Measurements from ENCODE around the gene PHC2.
"Not testable (repeated sequence)": the region's sequence is repeated elsewhere in the genome, so short reads cannot be mapped to it uniquely, and the experiment has no call there.

PHC2 gene

GRCh38 chr1:33322109-33322508 is 108.8 kb downstream of the PHC2 start:
- in situ Hi-C loops (cut with MboI; ENCODE audit: low sequenced_read_pairs), result no loop called here

- in situ Hi-C loops (cut with MboI; ENCODE audit: low sequenced_read_pairs), result no loop called here
Measured at GRCh38 chr1:33321178-33321577, 109.7 kb downstream of the PHC2 start.

DNA sequence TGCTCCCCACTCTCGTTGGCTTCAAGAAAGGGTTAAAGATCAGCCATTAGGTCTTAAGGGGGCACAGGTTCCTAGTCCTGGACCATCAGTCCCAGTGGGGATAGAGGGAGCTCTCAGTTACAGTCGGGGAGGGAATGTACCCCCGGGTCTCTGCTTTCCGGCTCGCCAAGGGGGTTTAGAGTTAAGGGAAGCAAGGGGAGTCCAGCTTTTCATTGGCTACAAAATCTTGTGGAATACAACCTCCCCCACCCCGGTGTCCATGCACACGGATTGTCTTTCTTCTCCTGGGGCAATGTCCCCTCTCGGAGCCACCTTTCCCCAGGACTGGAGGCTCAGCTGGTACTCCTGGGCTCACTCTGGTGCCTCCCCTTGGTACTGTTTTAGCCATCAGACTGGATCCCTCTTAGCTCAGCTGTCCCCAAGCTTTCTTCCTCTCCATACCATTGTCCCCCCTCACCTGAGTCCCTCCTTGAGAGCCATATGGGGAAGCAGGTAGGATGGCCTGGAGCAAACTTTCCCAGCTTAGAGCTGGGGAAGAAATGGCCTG is 110.2 kb downstream of the PHC2 start, which contains the start of gene A3GALT2:
A3GALT2 (minus strand) TSS at position 480 of the 547 bp plus-strand sequence; CDS start at position 480, 0 bp downstream.
- in situ Hi-C loops (cut with MboI; ENCODE audit: low sequenced_read_pairs), result no loop called here

- in situ Hi-C loops (cut with MboI; ENCODE audit: low sequenced_read_pairs), result no loop called here
Measured at GRCh38 chr1:33319949-33320618, 110.8 kb downstream of the PHC2 start.

DNA sequence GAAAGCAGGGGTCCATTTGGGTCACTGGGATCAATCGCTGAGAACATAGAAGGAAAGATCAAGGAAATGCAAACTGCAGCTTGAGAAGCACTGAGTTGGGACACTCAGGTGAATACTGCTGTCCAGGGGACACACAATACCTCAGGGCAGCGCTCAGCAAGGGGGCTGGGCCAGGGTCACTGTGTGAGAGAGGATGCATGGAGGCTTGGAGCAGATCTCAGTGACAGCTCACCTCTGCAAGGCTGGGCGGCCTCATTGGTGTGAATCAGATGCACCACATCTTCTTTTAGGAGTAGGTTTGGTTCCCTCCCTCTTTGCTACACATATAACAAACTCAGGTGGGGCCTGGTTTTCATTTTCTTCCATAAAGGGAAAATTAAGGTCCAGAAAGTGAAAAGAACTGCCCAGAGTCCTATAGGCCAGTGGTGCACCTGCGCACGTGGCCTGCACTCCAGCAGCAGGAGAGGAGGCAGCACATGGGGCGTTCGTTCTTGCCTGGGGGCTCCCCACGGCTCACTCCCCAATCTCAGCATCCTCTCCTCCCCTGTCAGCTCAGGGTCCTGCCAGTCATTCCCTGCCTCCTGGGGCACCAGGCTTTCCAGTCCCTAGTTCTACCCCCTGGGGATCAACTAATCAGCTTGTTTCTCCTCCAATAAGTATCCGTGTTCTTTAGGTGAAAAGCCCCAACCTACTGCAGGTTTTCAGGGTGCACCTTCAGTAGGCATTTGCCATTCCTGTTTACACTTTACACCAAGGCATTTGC is 111.5 kb downstream of the PHC2 start:
- in situ Hi-C loops (cut with MboI; ENCODE audit: low sequenced_read_pairs), result no loop called here

GRCh38 chr1:33317946-33318345 is 112.9 kb downstream of the PHC2 start:
- in situ Hi-C loops (cut with MboI; ENCODE audit: low sequenced_read_pairs), result no loop called here

GRCh38 chr1:33317354-33317753 is 113.5 kb downstream of the PHC2 start:
- in situ Hi-C loops (cut with MboI; ENCODE audit: low sequenced_read_pairs), result no loop called here

DNA sequence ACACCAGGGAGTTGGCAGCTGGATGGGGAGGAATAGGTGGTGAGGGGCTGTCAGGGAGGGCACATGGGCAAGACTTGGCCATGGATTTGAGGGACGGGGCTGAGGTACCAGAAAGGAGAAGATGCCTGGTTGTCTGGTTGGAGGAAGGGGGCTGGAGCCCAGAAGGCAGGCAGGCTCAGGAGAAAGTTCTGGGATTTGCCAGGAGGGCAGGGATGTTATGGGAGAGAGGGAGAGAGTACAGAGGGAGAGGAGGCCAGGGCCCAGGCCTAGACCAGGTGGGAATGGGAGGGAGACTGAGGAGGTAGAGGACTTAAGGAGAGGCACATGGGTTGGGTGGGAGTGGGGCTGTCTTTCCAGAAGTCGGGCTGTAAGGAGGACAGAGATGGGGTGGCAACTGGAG is 114.3 kb downstream of the PHC2 start:
- in situ Hi-C loops (cut with MboI; ENCODE audit: low sequenced_read_pairs), result no loop called here

GRCh38 chr1:33314416-33314815 is 116.5 kb downstream of the PHC2 start:
- in situ Hi-C loops (cut with MboI; ENCODE audit: low sequenced_read_pairs), result no loop called here

- in situ Hi-C loops (cut with MboI; ENCODE audit: low sequenced_read_pairs), result no loop called here
Measured at GRCh38 chr1:33312413-33312749, 118.5 kb downstream of the PHC2 start.

DNA sequence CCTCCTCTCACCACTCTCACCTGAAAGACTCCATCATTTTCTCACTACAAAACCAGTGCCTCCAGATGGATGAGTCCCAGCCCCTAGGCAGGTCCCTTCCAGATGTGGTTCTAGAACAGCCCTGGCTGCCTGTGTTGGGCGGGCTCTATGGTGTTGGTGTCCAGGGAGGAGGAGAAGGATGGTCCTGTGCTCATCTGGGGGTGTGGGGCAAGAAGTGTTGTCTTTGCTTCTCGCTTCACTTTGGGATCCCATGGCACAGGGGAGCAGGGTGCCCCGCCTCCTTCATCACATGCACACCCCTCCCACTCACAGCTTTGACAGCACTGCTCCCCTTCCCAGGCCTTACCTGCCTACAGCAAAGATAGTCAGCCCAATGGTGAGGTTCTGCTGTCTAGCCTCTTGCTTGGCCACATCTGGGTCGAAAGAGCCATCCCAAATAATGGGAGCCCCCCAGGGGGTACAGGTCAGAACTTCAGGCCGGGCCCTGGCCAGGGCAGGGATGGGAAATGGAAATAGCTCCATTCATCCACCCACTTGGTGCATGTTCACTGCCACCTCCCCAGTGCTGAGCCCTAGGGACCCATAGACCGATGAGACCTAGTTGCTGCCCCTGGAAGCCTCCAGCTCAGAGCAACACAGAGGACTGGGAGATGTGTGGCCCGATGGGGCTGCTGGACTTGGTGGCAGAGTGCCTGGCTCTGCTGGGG is 119.0 kb downstream of the PHC2 start:
- in situ Hi-C loops (cut with MboI; ENCODE audit: low sequenced_read_pairs), result no loop called here

DNA sequence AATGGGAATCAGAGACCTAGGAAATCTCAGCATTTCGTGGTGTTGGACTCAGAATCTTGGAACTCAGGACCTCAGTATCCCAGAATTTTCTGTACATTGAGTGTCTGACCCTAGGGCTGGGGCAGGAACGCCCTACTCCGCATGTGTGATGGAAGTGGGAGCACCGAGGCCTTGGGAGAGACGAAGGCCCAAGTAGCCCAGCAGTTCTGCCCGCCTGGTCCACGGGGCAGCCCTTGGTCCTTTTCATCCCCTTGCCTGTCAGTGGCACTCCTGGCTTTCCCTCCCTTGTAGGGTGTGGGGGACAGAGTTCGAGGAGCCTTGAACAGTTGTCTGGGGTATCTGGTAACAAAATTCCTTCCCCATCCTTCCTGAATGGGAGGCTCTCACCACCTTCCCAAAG is 120.2 kb downstream of the PHC2 start:
- in situ Hi-C loops (cut with MboI; ENCODE audit: low sequenced_read_pairs), result no loop called here

GRCh38 chr1:33309351-33309750 is 121.5 kb downstream of the PHC2 start:
- in situ Hi-C loops (cut with MboI; ENCODE audit: low sequenced_read_pairs), result not testable (repeated sequence)

DNA sequence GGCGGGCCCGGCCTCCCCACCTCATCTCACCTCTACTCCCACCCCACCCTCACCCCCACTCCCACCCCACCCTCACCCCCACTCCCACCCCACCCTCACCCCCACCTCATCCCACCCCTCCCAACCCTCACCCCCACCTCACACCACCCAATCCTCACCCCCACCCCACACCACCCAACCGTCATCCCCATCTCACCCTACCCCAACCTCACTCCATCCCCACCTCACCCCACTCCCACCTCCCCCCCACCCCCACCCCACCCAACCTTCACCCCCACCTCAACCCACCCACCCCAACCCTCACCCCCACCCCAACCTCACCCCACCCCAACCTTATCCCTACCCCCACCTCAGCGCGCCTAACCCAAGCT is 123.4 kb downstream of the PHC2 start:
- in situ Hi-C loops (cut with MboI; ENCODE audit: low sequenced_read_pairs), result no loop called here

- in situ Hi-C loops (cut with MboI; ENCODE audit: low sequenced_read_pairs), result no loop called here
Measured at GRCh38 chr1:33306653-33307493, 124.0 kb downstream of the PHC2 start.

DNA sequence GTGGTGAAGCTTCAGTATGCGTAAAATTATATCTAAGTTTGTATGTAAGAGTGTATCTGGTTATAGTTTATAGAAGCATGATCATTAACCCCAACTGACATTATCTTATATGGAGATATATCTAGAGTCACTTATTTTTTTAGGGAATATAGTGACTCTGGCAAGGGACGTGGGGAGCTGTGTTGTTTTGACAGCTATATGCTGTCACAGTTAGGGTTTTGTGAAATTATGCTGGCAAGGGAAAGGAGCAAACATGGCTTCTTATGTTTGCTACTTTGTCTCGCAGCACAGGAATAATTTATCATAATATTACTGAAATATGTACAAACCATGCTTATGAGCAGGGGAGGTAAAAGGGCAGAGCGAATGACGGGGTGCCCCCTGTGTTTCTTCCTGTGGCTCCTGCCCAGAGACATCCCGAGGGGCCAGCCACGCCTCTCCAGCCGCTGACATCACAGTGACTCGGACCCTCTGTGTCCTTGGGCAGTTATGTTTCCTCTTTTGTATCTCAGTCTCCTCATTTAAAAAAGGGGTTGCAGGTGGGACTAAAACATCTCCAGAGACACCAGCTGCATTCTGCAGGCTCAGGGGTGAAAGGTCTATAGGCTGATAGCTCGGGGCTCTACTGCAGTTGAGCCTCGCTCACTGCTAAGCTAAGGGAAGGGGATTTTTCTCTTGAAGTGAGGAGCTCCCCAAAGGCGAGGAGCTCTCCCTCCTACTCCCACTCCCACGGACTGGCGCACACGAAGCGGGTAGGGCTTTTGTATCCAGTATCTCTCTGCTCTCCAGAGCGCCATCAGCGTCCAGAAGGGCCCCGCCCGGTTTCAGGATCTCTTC is 124.9 kb downstream of the PHC2 start:
- in situ Hi-C loops (cut with MboI; ENCODE audit: low sequenced_read_pairs), result no loop called here

- in situ Hi-C loops (cut with MboI; ENCODE audit: low sequenced_read_pairs), result no loop called here
Measured at GRCh38 chr1:33305016-33305415, 125.9 kb downstream of the PHC2 start.

- in situ Hi-C loops (cut with MboI; ENCODE audit: low sequenced_read_pairs), result no loop called here
Measured at GRCh38 chr1:33302325-33302724, 128.6 kb downstream of the PHC2 start.

DNA sequence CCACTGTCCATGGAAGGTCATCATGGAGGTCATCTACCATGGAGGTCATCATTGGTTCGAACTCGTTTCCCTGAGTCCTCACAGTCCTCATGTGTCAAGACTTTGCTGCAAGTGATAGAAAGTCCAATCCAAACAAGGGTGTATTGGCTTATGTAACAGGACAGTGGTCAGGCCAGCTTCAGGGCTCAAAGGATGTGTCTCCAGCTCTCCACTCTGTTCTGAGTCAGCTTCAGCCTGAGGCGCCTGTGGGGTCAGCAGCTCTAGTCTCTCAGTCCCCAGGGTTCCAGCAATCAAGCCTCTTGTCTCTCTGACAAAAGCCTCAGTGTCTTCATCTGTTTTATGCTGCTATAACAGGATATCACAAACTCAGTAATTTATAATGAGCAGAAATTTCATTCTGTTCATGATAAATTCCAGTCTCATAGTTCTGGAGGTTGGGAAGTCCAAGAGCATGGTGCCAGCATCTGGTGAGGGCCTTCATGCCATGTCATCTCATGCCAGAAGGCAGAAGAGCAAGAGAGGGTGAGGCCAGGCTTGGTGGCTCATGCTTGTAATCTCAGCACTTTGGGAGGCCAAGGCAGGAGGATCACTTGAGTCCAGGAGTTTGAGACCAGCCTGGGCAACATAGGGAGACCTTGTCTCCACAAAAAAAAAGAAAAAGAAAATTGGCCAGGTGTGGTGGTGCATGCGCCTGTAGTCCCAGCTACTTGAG is 129.5 kb downstream of the PHC2 start:
- in situ Hi-C loops (cut with MboI; ENCODE audit: low sequenced_read_pairs), result no loop called here

All from HL-60/S4 treated with phorbol 12-myristate 13-acetate at 8.2 ng/mL for 4 days and 3 days (cell line).